Stimulated activated CD4-positive, alpha-beta T cell treated with anti-CD3 and anti-CD28 coated beads, Interleukin-2, amount 100 ng/mL, for 4 hours (primary cell): ENCODE data around the gene CRELD2.
A peak's percentile ranks its signal among the peaks of the same experiment; 100 is the strongest.

Experiments
- DNase-seq: peaks from one replicate; pipeline ENCODE4 v3.0.0-alpha.2; 2020; ENCODE audit warnings: low read depth

The CRELD2 gene

GRCh38 chr22:49957826-49958365, 39.5 kb downstream of the CRELD2 start:
- no peak for DNase-seq

- DNase-seq = no peak
Measured at GRCh38 chr22:49958366-49958921, 40.0 kb downstream of the CRELD2 start.

DNA sequence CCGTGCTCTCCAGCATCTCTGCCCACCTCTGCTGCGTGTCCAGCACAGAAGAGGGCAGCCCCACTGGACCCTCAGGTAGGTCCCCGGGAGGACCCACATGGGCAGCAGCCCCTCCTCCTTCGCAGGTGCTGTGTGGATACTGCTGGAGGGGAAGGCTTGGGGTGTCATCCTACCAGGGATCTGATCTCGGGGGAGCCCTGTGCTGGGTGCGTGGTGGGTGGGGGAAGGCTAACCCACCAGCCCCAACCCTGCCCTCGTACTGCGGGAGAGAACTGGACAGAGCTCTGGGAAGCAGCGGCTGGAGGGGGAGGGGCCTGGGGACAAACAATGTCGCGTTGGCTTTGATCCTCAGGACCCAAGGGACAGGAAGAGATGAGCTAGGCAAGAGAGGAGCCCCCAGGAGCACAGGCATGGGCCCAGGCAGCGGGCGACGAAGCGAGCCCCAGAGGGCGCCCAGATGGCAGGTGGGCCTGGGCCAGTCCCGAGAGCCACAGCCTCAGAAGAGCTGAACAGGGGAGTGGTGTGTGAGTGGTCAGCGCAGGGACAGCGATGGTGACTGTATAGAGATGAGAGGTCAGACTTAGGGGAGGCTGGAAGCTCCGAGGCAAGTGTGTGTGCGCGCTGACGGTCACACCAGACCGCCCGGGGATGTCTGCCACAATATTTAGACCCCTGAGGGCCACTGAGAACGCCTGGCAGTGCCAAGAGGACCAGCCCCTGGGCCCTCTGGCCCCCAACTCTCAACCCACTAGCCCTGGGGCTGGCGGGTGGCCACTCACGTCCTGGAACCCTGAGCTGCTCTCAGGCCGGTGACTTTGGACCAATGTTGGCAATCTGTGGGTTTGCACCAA, 40.7 kb downstream of the CRELD2 start:
- DNase-seq = no peak

DNA sequence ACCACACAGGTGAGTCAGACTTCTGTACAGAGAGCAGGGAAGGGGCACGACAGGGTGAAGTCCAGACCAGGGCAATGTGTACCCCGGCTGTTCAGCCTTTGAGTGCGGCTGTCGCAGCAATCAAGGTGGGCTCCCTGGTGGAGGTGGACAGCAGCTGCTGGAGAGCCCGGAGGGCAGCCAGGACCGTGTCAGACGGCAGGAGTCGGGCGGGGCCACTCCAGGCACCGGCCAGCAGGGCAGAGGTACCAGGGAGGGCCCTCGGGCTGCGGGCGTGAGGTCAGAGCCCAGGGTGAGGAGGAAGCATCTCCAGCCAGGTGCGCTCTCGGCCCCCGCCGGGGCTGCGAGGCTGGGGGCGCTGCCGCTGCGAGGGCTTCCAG, 41.3 kb downstream of the CRELD2 start:
- no peak for DNase-seq

DNA sequence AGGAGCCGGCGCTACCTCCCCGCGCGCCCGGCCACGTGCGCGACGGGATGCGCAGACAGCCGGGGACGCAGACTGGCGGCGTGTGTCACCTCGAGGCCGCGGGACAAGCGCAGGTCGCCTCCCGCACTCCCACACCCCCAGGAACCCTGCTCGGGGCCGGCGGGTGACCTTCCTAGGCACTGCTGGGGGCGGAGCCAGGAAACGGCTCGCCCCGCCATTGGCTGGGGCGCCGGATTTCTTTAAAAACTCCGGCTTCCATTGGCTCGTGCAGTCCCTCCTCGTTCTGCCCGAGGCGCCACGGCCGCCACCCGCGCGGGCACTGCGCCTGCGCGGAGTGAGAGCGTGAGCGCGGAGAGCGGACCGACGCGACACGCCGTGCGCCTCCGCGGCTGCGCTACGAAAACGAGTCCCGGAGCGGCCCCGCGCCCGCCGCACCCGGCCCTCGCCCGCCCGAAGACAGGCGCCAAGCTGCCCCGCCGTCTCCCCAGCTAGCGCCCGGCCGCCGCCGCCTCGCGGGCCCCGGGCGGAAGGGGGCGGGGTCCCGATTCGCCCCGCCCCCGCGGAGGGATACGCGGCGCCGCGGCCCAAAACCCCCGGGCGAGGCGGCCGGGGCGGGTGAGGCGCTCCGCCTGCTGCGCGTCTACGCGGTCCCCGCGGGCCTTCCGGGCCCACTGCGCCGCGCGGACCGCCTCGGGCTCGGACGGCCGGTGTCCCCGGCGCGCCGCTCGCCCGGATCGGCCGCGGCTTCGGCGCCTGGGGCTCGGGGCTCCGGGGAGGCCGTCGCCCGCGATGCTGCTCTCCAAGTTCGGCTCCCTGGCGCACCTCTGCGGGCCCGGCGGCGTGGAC, 41.9 kb downstream of the CRELD2 start, which contains the start of gene PIM3:
Gene PIM3 (plus strand): TSS at position 614 of the 846 bp plus-strand sequence. CDS start 176 bp downstream, at position 790.
- DNase-seq = peak; percentile 93

- DNase-seq = peak; percentile 41
Measured at GRCh38 chr22:49961005-49961600, 42.7 kb downstream of the CRELD2 start.

- no peak for DNase-seq
Measured at GRCh38 chr22:49961601-49962011, 43.2 kb downstream of the CRELD2 start.

- DNase-seq = peak; percentile 82
Measured at GRCh38 chr22:49962012-49962750, 43.7 kb downstream of the CRELD2 start.

DNA sequence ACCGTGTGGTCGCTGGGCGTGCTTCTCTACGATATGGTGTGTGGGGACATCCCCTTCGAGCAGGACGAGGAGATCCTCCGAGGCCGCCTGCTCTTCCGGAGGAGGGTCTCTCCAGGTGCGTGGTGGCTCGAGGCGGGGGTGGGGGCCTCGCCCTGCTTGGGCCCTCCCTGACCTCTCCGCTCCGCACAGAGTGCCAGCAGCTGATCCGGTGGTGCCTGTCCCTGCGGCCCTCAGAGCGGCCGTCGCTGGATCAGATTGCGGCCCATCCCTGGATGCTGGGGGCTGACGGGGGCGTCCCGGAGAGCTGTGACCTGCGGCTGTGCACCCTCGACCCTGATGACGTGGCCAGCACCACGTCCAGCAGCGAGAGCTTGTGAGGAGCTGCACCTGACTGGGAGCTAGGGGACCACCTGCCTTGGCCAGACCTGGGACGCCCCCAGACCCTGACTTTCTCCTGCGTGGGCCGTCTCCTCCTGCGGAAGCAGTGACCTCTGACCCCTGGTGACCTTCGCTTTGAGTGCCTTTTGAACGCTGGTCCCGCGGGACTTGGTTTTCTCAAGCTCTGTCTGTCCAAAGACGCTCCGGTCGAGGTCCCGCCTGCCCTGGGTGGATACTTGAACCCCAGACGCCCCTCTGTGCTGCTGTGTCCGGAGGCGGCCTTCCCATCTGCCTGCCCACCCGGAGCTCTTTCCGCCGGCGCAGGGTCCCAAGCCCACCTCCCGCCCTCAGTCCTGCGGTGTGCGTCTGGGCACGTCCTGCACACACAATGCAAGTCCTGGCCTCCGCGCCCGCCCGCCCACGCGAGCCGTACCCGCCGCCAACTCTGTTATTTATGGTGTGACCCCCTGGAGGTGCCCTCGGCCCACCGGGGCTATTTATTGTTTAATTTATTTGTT, 44.6 kb downstream of the CRELD2 start:
- no peak for DNase-seq

DNA sequence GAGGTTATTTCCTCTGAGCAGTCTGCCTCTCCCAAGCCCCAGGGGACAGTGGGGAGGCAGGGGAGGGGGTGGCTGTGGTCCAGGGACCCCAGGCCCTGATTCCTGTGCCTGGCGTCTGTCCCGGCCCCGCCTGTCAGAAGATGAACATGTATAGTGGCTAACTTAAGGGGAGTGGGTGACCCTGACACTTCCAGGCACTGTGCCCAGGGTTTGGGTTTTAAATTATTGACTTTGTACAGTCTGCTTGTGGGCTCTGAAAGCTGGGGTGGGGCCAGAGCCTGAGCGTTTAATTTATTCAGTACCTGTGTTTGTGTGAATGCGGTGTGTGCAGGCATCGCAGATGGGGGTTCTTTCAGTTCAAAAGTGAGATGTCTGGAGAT, 45.2 kb downstream of the CRELD2 start:
- DNase-seq = no peak

DNA sequence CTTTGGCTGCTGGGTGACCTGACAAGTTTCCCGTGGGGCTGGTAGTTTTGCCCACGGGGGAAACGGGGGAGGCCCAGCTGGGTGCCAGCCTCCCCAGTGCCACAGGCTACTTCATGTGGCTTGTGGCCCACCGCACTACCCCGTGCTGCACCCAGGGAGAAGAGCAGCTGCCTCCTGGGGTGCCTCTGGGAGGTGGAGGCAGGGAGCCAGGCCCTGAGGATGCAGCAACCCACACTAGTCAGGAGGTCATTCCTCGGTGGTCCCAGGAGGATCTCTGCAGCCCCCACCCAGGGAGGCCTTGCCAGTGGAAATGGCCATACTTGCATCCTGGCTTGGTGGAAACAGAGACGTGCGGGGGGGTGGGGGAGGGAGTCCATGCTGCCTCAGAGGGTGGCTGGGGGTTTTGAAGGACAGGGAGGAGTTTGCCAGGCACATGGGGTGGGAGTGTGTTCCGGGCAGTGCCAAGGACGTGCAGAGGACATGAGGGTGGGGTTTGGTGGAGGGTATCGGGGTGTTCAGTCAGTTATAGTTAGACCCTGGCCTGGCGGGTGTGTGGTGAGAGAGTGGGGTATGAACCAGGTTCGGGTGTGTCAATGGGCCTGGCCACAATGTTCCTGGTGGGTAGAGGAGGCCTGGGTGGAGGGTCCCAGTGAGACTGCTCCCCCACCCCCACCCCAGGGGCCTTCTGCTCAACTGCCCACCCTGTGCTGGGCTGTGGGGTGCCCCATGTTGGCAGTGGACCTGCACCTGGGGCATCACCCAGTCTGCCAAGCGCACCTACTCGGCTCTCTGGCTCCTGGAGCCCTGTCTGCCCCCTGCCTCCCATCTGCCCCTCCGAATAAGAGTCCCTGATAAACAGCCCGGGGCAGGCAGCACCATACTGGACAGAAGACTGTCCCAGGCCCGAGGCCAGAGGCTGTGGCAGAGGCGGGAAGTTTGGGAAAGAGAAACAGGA, 46.0 kb downstream of the CRELD2 start:
- DNase-seq = no peak

- no peak for DNase-seq
Measured at GRCh38 chr22:49965091-49966040, 46.9 kb downstream of the CRELD2 start.

GRCh38 chr22:49966041-49966773, 47.8 kb downstream of the CRELD2 start:
- no peak for DNase-seq

DNA sequence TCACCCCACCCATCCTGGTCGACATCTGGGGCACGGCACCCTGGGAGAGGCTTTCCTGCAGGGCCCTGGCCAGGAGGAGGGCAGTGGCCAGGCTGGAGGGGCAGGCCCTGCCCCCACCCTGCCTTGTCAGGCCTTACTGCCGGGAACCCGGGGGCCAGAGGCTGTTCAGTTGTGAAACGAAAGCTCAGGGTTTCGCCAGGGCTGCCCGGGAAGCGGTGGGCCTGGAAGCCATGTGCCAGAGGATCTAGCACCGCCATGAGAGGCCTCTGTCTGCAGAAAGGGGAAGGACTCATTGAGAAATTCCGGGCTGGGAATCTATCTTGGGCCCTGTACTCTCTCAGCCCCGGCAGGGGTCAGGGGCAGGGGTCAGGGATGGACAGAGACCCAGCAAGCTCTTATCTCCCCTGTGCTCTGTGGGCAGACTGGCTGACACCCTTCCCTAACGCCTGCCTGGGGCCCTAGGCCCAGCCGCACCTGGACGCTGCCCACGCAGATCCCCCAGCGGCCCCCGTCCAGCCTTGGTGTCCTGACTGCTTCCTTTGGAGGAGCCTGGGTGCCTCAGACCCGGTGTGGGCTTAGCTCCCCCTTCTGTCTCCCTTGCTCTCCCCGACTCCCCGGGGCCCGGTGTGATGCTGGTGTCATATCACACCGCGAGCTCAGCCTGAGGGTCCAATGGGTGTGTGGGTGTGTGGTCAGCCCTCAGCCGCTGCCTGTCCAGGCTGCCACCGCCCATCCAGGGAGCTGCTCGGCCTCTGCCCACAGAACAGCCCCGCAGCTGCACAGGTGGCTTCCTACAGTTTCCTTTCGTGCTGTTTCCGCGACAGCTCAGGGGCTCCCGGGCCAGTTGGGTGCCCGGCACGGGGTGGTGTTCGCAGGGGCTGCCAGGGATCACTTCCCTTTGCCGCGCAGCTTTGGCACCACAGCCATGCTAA, 48.6 kb downstream of the CRELD2 start:
- DNase-seq = no peak

DNA sequence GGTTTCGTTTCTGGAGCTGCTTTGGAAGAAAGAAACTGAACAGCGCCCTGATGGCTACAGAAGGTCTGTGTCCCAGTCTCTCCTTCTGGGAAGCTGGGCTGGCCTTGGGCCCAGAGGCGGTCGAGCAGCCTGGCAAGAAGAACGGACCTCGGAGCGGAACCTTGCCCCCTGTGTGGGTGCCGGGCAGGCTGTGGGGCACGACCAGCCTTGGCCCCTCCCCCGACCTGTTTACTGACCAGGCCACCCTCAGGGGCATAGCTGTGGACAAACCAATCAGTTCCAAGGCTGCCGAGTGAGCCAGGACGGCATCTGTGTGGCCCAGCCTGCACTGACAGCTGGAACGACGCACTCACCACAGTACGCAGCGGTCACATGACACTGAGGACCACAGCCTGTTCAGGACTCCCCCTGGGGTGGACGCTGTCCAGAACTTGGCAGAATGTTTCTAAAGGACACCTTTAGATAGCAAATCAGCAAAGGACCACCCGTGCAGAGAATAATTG, 49.3 kb downstream of the CRELD2 start:
- DNase-seq = no peak

GRCh38 chr22:49968313-49968830, 49.9 kb downstream of the CRELD2 start:
- no peak for DNase-seq
